Activated CD8-positive, alpha-beta memory T cell treated with anti-CD3 and anti-CD28 coated beads for 24 hours (primary cell): Measurements from ENCODE around the gene TOM1L1.

Experiments
- DNase-seq: peaks from one replicate; pipeline ENCODE4 v3.0.0-alpha.2; 2020

The TOM1L1 gene

DNA sequence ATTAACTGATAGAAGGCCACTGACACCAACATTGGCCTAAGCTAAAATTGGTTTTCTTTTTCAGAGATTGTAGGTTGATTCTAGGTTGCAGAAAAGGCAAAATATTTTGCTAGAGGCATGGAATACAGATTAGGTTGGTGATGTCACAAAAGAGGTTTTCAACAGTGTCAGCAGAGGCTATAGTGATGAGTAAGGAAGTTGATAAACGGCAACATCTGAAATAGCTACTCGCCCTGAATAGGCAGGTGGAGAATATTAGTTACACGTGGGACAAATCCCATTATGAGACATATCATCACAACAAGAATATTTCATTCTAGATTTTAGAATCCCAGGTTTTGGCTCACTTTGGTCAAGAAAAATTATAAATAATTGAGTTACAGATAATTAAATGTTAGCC is 1.5 kb upstream of the TOM1L1 start:
- no peak for DNase-seq

DNA sequence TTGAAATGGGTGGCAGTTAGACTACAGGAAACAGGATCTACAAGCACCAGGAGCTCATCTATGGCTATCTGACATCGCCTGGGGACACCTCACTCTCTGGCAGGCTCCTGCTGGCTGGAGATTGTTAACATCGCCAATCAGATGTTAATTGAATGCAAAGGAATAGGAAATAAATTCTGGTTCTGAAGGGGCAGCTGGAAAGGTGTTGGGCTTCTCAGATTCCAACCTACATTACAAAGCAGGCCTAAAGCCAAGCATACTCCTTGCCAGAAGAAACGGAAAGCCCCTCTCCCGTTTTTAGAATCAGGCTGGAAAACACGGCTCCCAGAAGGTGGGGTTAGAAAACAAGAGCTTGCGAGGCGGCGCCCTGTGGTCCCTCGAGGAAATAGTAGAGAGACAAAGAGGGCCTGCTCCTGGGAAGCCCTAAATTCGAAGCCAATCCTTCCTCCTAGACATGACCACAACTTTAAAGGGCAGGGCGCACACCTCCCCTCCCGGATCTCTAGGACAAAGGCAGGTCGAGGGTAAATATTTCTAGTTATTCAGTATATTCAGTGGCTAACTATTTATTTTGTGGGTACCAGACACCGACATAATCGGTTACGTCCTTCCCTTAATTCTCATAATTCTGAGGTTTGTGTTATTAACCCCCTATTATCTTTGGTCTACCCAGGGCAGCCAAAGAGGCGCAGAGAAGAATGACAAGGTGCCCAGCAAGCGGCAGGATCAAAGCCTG is 763 bp upstream of the TOM1L1 start:
- DNase-seq = no peak

DNA sequence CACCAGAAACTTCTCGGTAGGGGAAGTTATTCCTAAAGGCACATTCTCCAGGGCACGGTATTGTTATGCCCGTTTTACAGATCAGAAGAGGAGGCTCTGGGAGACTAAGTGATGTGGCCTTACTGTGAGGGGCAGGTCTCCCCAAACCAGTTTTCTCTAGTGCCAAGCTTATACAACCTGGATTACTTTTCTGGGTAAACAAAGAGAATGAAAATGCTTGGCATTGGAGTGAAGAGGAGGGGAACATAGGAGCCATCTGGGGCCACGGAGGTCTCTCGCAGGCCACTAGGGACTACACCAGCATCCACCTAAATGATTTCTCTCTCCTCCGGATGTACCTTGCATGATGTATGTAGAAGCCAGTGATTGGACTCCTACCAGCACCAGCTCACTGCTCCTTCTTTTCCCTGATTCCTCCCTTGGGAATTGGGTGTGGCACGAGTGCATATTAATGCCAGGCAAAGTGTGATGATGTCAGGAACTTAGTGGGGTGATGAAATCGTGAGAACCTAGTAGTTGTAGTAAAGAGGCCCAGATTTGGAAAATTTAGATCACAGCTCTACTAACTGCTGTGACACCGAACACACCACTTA is 674 bp downstream of the TOM1L1 start:
- DNase-seq = no peak

DNA sequence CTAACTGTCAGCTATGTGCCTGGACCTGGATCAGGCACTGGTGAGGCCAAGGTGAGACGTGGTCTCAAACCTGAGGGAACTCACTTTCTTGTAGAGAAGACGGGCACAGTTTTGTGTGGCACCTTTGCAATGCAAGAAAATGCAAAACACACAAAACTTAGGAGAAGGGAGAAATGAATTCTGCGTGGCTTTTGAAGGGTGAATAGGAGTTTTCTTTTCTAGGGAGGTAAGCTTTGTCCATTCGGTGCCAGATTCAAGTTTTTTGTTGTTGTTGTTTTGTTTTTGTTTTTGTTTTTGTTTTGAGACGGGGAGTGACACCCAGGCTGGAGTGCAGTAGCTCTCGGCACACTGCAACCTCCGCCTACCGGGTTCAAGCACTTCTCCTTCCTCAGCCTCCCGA is 1.4 kb downstream of the TOM1L1 start:
- no peak for DNase-seq

DNA sequence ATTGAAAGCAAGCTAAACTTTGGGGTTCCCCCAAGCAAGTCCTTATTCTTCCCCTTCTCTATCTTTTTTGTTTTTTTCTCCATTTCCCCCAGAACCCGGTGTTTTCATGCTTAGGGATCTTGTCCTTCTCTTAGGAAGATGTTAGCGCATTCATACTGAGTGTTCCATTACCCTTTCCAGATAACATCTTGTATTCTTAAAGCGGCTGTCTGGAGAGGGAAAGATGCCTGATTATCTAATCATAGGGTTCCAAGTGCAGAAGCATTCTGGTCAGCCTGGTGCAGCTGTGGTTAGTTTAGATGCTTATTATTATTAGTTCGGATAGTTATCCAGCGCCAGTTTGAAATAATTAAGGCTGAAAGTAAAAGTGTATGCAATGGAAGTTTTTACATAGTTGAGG is 2.0 kb downstream of the TOM1L1 start:
- no peak for DNase-seq

DNA sequence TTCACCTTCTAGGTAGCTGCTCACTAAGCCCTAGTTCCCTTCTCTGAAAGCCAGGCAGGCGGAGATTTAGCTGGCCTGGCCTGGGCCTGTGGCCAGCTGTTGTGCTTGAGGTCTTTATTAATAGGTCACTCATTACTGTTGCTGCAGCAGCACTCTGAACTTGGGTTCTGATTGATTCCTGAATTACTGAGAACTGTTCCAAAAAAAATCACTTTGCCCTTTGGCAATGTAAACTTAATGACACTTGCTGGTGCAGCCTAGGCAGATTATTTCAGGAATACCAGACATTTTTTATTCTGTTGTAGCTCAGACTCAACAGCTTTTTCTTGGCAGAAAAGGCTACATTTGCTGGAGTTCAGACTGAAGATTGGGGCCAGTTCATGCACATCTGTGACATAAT is 2.7 kb downstream of the TOM1L1 start:
- DNase-seq = no peak

DNA sequence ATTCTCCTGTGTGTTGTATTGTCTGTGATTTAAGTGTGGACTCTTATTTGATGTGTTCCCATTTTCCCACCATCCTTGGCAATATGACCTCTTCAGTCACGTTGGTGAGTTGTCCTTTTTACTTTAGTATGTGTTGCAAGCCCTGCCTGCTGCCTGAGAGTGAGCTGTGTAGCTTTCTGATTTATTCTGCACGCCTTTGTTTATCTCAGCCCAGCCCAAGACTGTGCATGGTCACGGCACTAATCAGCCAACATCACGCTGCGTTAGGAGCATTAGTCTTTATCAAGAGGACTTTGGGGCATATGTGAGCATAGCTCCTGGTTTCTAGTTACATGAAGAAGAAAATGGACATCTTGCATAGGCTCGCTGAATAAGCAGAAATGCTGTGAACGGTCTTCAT is 6.0 kb downstream of the TOM1L1 start:
- DNase-seq = no peak

DNA sequence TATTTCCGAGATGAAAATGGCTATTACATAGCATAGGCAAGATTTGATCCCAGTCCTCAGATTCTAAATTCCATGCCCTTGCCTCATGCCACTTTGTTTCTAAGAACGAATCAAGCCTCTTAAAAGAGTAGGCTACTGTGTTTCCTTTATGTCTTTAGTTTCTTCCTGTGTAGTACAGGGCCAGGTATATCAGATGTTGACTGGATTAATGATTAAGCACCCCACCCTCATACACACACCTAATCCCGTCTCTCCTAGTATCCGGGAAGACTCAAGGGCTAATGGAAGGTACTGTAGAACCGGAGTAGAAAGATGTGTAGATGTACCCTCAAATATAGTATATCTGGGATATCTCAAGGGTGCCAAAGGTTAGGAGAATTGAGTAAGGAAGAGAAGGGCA is 6.7 kb downstream of the TOM1L1 start:
- no peak for DNase-seq

DNA sequence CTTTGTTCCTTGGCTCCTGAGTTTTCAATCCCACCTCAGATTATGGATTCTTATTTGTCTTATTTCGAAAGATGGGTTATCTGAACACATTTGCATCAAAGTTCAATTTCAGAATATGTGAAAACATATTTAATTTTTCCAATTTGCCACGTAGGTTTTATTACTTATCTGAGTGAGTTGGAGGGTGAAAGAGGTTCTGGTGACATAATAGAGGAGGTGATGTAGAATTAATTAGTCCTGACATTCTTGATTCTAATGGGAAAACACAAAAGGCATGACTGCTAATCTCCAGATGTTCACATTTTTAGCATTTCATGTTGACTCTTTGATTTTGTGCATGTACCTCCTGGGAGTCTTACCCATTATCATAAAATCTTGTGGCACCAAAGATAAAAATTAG is 9.1 kb downstream of the TOM1L1 start:
- DNase-seq = no peak

DNA sequence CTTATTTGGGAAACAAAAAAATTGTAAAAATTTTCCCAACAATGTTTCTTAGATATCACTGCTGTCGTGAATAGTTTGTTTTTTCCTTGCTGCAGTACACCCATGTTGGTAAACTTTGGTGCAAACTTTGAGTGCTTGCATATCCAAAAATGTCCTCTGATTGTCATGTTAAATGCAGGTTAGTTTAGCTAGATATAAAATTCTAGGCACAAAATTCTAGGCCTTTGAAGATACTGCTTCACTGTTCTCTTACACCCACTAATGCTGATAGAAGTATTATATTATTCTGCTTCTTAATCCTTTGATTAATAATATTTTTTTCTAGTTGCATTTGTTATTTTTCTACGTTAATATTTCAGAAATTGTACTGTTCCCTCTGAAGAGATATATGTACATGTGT is 16.1 kb downstream of the TOM1L1 start:
- no peak for DNase-seq

DNA sequence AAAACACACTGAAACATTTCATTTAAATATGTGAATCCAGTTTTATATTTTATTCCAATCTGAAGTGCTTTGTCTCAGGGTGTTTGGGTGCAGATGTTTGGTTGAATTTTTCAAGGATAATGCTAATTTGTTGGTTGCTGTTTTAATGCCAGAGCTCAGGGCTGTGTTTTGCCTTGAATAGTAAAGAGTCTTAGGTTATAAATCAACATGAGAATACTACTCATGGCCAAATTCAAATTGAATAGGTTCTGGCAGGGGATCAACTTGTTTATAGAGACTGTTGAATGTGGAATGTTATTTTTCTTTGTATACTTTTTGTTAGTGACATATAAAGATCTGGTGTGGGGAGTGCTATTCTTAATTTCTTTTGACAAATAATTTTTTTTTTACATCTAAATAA is 18.8 kb downstream of the TOM1L1 start:
- DNase-seq = no peak

DNA sequence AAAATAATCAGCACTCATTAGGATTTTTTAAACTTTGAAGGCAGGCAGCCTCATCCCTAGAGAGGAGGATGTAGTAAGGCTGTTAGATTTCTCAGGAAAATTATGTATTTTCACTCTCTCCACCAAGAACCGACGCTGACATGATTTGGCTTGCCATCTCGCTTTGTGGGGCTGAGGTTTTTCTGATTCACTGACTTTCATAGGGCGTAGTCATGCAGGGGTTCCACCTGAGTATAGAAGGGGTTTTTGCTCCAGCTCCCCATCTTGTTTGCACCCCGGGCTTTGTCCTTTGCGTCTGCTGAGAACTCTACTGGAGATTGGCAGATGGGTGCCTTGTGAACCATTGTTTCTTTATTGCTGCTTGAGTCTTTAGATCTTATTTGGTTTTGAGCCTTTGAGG is 20.2 kb downstream of the TOM1L1 start:
- DNase-seq = no peak

DNA sequence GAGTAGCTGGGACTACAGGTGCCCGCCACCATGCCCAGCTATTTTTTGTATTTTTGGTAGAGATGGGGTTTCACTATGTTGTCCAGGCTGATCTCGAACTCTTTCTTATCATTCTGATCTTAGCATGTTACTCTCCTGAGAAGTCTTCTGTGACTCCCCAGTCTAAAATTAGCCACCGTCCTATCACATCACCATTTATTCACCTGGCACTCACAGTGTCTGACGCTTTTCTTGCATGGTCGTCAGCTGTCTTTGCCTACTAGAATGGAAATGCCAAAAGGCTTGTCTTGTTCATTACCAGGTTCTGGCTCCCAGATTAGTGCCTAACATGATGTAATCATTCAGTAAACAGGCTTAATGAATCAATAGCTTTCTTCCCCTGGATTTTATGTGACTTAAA is 23.8 kb downstream of the TOM1L1 start:
- no peak for DNase-seq

DNA sequence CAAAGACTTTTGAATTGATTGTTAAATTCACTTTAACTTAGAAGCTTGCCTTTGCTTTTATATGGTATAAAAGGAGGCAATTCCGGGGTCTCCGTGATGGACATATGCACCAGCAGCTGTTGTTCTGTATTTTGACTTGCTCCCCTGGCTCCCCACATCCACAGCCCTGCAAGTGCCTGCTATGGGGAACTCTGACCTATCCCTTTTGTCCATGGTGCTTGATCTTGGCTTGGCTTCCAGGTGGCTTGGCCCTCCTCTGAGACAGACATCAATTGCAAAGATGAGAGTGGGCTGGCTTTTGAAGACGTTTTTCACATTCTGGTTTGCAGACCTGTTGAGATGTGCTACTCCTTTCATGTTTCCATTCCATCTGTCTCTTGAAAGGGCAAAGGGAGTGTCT is 26.9 kb downstream of the TOM1L1 start:
- no peak for DNase-seq

DNA sequence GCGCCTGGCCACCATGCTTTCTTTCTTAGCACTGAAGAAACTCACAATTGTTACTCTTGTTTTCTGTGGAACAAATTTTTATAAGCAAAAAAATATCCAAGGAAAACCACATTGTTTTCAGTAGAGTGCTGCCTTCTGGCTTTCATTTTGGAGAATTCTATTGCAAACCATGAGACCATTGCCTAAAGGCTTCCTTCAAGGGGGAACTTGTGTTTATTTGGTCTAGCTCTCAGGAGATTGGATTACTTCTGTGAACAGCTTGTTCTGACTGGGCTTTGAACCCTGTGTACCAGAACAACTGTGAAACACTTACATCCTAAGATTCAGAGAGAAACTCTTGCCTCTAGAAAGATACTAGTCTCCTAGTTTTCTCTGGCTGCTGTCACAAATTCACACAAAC is 32.1 kb downstream of the TOM1L1 start:
- no peak for DNase-seq

DNA sequence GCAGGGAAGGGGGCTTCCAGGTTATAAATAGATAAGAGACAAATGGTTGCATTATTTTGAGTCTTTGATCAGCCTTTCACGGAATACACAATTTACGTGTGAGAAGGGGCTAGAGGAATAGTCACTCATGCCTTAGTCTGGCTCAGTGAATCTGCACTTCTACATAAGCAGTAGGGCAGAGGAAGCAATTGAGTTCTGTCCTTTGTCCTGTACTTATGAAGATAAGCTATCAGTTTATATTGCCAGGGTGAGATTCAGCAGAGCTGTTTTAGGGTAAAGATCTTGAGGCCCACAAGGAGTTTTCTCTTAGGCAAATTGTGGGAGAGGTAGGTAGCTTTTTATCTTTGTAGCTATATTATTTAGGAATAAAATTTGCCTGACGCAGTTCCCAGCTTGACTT is 33.3 kb downstream of the TOM1L1 start:
- no peak for DNase-seq

DNA sequence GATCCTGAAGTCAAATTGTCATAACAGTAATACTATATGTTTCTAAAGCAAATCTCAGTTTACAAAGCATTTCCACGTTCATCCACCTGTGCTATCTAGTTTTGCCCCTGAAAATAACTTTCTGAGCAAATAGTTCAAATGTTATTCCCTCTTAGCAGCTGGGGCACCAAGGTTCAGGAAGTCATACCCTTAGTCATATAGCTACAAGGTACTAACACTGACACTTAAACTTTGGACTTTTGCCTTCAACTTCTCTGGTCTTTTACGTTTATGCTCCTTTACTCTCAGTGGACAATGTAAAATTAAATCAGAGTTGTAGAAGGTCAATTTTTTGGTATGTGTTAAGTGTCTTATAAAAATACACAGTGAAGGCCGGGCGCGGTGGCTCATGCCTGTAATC is 34.8 kb downstream of the TOM1L1 start:
- DNase-seq = no peak

DNA sequence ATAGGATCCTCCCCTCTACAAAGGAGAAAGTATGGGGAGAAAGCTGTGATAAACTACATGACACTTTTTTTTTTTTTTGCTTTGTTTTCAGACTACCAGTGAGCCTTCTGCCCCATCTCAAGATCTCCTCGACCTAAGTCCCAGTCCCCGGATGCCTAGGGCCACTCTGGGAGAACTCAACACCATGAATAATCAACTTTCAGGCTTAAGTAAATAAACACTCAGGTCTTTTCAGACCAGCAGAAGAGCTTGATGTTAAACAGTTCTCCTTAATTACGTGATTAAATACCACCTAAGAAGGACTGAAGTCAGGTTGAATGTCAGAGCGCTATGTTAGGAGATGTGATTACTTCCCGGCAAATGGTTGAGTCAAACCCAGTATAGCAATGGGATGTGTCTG is 36.4 kb downstream of the TOM1L1 start:
- DNase-seq = no peak

DNA sequence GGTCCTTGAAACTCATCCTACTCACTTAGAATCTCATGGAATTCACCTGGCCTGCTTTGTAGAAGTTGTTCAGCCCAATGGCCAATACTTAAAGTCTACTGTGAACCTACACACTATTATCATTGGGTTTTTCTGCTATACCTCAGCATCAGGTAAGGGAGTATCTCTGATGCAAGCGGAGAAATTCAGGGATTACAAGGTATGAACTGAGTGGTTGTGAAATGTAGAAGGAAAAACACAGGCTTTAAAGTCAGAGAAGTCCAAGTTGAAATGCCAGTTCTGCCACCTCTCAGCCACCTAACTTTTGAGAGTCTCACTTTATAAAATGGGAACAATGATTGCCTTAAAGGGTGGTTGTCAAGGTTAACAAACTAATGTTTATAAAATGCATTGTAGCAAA is 36.8 kb downstream of the TOM1L1 start:
- DNase-seq = no peak

DNA sequence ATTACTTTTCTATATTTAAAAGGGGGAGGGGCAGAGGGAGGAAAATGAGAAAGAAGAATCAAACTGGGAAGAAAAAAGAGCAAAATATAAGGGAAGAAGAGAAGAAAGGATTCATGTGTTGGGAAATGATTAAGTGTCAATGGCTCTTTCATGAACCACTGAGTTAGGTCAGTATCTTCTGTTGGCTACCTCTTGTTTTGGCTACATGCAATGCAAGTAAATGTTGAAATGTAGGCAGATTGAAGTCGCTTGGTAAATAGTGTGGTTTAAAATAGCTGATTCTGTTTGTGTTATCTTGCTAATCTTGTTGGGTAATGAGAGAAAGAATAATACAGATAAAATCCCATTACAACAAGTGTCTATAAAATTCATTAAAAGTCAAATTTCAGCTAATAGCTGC is 40.6 kb downstream of the TOM1L1 start:
- no peak for DNase-seq

DNA sequence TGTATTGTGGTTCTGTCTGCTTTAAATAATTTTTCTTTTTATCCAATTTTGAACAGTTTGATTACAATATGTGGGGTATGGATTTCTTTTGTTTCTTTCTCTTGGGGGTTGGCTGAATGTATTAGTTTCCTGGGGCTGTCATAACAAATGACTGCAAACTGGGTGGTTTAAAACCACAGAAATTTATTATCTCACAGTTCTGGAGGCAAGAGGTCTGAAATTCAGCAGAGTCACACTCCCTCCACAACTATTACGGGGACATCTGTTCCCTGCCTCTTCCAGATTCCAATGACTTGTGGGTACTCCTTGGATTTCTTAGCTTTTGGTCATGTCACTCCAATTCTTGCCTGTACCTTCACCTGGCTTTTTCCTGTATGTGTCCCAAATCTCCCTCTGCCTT is 44.1 kb downstream of the TOM1L1 start:
- DNase-seq = no peak

DNA sequence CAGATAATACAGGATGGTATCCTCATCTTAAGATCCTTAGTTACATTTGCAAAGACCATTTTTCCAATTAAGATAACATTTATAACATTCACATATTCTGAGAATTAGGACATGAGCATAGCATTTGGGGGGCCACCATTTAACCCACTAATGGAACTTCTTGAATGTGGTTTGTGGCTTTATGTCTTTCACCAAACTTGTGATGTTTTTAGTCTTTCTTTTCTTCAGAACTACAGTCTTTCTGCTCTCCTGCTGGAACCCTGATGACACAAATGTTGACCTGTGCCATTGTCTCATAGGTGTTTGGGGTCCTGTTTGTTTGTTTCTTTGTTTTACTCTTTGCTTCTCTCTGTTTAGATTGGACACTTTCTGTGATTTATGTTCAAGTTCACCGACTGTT is 44.6 kb downstream of the TOM1L1 start:
- no peak for DNase-seq

DNA sequence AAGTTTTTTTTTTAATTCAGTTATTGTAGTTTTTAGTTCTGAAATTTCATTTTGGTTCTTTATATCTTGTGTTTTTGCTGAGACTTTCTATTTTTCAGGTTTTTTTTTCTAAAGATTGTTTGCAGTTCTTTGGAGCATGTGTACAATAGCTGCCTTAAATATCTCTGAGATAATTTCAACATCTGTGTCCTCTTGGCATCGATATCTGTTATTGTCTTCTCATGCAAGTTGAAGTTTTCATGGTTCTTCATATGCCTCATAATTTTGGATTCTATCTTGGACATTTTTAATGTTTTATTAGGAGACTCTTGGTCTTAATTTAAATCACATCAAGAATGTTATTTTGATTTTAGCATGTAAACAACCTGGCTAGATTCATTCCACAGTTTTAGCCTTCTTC is 45.0 kb downstream of the TOM1L1 start:
- DNase-seq = no peak

DNA sequence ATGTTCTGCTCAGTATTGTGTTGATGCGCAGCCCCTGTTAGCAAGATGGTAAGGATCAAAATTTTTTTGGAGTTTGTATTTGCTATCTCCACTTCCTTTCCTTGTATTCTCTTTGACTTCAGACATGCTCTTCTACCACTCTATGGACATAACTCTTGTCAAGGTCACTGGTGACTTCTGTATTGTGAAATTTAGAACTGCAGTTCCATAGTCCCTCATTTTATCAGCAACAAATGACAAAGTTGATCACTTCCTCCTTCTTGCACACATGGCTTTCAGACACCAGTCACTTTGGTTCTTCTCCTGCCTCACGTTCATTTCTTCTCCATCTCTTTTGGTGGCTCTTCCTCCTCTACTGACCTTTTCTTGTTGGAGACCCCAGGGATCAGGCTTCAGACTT is 46.7 kb downstream of the TOM1L1 start:
- no peak for DNase-seq

DNA sequence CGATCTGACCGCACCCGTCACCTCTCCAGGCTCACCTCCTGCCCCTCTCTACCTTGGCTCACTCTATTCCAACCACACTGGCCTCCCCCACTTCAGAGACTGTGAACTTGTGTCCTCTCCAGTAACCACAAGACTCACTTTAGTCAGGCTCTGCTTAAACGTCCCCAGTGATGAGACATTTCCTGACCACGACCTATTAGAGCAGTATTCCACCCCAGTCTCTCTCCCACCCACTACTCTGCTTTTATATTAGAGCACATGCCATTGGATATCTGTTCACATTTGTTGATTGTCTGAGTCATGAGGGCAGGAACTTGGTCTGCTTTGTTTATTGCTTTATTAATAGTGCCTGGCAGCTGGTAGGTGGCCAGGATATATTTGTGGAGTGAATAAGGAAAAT is 47.7 kb downstream of the TOM1L1 start:
- no peak for DNase-seq
